ENCODE measurements around the gene CDH24.

The CDH24 gene

DNA sequence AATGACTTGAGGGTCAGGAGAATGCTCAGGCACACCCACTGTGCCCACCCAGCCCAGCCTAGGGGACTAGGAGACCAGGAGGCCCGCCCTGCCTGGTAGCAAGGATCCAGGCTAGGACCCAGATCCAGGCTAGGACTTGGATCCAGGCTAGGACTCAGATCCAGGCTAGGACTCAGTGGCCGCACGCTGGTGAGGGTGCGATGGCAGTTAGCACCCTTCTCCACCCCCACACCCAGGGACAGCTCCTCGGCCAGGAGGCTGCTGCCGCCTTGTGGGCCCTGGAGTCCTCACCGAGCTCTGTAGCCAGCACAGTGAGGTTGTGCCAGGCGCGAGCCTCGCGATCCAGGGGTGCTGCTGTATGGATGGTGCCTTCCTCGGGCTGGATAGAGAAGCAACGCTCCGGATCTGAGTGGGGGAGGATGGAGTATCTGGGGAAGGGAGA lies 5.1 kb downstream of the CDH24 start:
- Histone ChIP-seq H3K9me3 (ENCODE audit: control insufficient read depth in 2 of 2, low read length in 2 of 2) (no peaks in the 10 kb centered on the region), H3K36me3 (ENCODE audit: control insufficient read depth in 2 of 2, insufficient read depth in 2 of 2, low read length in 2 of 2) (no peaks in the 10 kb centered on the region), H3K9ac (ENCODE audit: low read length in 2 of 2) (no peak overlapping the region), H3K27ac (ENCODE audit: low read length) (no peak overlapping the region), H3K4me3 (ENCODE audit: low read length in 2 of 2) (no peak overlapping the region), H3K27me3 (ENCODE audit: control insufficient read depth in 1 of 2, insufficient read depth in 2 of 2, low read length in 2 of 2) (no peaks in the 10 kb centered on the region), H3K4me1 (ENCODE audit: control insufficient read depth, insufficient read depth, low read length) (peaks cover 18% of the 10 kb centered on the region)

DNA sequence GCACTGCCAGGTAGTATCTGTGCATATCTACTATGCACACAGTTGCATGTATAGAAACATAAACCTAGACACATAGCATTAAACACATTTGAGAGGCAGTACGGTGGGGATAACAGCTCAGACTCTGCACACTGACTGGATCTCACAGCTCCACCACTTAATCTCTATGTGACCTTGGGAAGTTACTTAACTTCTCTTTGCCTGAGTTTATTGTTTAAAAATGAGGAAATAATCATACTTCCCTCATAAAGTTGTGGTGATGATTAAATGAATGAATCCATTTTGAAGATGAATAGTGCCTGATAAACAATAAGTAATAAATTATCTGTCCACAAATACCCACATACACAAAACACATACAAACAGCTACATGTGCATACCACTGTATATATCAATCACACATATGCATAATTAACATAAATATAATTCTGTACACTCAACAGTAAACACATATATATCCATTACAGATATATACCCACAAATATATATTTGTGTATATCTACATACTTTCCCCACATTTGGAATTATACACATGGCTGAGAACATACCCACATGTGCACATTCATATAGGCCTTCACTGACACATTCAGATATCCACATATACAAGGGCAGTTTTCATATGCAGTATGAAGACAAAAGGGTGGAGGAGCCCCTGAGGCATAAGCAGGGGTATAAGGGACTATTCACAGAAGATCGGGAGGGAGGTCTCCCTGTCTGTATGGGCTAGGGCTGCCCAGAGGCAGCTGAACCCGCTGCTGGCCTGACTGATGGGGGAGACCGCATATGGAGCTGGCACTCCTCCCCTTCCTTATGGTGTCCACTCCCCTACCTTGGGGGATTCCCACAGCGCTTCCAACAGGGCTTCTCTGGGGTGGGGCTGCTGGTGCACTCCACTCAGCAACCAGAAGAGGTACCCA lies 5.9 kb downstream of the CDH24 start:
- Histone ChIP-seq H3K4me3 (ENCODE audit: low read length in 2 of 2) (no peak overlapping the region), H3K36me3 (ENCODE audit: control insufficient read depth in 2 of 2, insufficient read depth in 2 of 2, low read length in 2 of 2) (no peaks in the 10 kb centered on the region), H3K9ac (ENCODE audit: low read length in 2 of 2) (no peak overlapping the region), H3K9me3 (ENCODE audit: control insufficient read depth in 2 of 2, low read length in 2 of 2) (no peaks in the 10 kb centered on the region), H3K4me1 (ENCODE audit: control insufficient read depth, insufficient read depth, low read length) (peaks cover 10% of the 10 kb centered on the region), H3K27ac (ENCODE audit: low read length) (no peak overlapping the region), H3K27me3 (ENCODE audit: control insufficient read depth in 1 of 2, insufficient read depth in 2 of 2, low read length in 2 of 2) (no peaks in the 10 kb centered on the region)

GRCh38 chr14:23049011-23049410 lies 8.3 kb downstream of the CDH24 start:
- Histone ChIP-seq H3K4me1 (ENCODE audit: control insufficient read depth, insufficient read depth, low read length) (no peaks in the 10 kb centered on the region), H3K27me3 (ENCODE audit: control insufficient read depth in 1 of 2, insufficient read depth in 2 of 2, low read length in 2 of 2) (no peaks in the 10 kb centered on the region), H3K4me3 (ENCODE audit: low read length in 2 of 2) (no peak overlapping the region), H3K9me3 (ENCODE audit: control insufficient read depth in 2 of 2, low read length in 2 of 2) (no peaks in the 10 kb centered on the region), H3K9ac (ENCODE audit: low read length in 2 of 2) (no peak overlapping the region), H3K27ac (ENCODE audit: low read length) (no peak overlapping the region), H3K36me3 (ENCODE audit: control insufficient read depth in 2 of 2, insufficient read depth in 2 of 2, low read length in 2 of 2) (no peaks in the 10 kb centered on the region)

GRCh38 chr14:23047751-23048693 lies 9.3 kb downstream of the CDH24 start:
- no peak overlapping the region for H3K27ac ChIP-seq (ENCODE audit: low read length)
- no peaks in the 10 kb centered on the region for H3K4me1 ChIP-seq (ENCODE audit: control insufficient read depth, insufficient read depth, low read length)
- H3K9ac ChIP-seq (ENCODE audit: low read length in 2 of 2), result no peak overlapping the region
- no peaks in the 10 kb centered on the region for H3K27me3 ChIP-seq (ENCODE audit: control insufficient read depth in 1 of 2, insufficient read depth in 2 of 2, low read length in 2 of 2)
- no peak overlapping the region for H3K4me3 ChIP-seq (ENCODE audit: low read length in 2 of 2)
- H3K36me3 ChIP-seq (ENCODE audit: control insufficient read depth in 2 of 2, insufficient read depth in 2 of 2, low read length in 2 of 2), result no peaks in the 10 kb centered on the region
- no peaks in the 10 kb centered on the region for H3K9me3 ChIP-seq (ENCODE audit: control insufficient read depth in 2 of 2, low read length in 2 of 2)

DNA sequence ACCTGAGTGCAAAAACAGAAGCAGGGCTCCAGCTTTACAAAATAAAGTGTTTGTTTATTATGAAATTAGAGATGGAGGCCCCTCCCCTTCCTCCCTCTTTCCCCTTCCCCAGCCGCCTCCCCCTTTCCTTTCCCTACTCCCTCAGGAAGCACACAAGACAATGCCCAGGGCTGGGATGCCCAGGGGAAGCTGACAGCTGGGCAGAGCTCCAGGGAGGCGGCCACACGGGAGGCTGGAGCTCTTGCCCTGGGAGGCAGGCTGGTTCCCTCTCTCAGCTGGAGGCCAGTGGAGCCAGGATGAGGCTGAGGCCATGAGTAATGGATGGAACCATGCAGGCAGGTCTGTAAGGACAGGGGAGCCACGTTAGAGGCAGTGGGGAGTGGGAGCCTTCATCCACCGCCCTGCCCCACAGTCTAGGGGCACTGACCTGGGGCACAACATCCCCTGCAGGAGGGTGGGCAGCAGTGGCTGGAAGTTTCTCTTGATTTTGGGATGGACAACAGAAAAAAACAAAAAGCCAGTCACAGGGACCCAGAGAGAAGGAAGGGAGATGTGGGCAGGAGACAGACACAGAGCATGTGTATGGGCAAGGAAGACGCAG lies 10.2 kb downstream of the CDH24 start:
- Histone ChIP-seq H3K27me3 (ENCODE audit: control insufficient read depth in 1 of 2, insufficient read depth in 2 of 2, low read length in 2 of 2) (no peaks in the 10 kb centered on the region), H3K27ac (ENCODE audit: low read length) (no peak overlapping the region), H3K4me1 (ENCODE audit: control insufficient read depth, insufficient read depth, low read length) (no peaks in the 10 kb centered on the region), H3K36me3 (ENCODE audit: control insufficient read depth in 2 of 2, insufficient read depth in 2 of 2, low read length in 2 of 2) (no peaks in the 10 kb centered on the region), H3K9me3 (ENCODE audit: control insufficient read depth in 2 of 2, low read length in 2 of 2) (no peaks in the 10 kb centered on the region), H3K9ac (ENCODE audit: low read length in 2 of 2) (no peak overlapping the region), H3K4me3 (ENCODE audit: low read length in 2 of 2) (no peak overlapping the region)

GRCh38 chr14:23045419-23046357 lies 11.6 kb downstream of the CDH24 start:
- Histone ChIP-seq H3K4me1 (ENCODE audit: control insufficient read depth, insufficient read depth, low read length) (no peaks in the 10 kb centered on the region), H3K4me3 (ENCODE audit: low read length in 2 of 2) (no peak overlapping the region), H3K27me3 (ENCODE audit: control insufficient read depth in 1 of 2, insufficient read depth in 2 of 2, low read length in 2 of 2) (no peaks in the 10 kb centered on the region), H3K9me3 (ENCODE audit: control insufficient read depth in 2 of 2, low read length in 2 of 2) (no peaks in the 10 kb centered on the region), H3K27ac (ENCODE audit: low read length) (no peak overlapping the region), H3K9ac (ENCODE audit: low read length in 2 of 2) (no peak overlapping the region), H3K36me3 (ENCODE audit: control insufficient read depth in 2 of 2, insufficient read depth in 2 of 2, low read length in 2 of 2) (no peaks in the 10 kb centered on the region)

GRCh38 chr14:23044840-23045239 lies 12.5 kb downstream of the CDH24 start:
- Histone ChIP-seq H3K27ac (ENCODE audit: low read length) (no peak overlapping the region), H3K36me3 (ENCODE audit: control insufficient read depth in 2 of 2, insufficient read depth in 2 of 2, low read length in 2 of 2) (no peaks in the 10 kb centered on the region), H3K9me3 (ENCODE audit: control insufficient read depth in 2 of 2, low read length in 2 of 2) (no peaks in the 10 kb centered on the region), H3K4me1 (ENCODE audit: control insufficient read depth, insufficient read depth, low read length) (no peaks in the 10 kb centered on the region), H3K27me3 (ENCODE audit: control insufficient read depth in 1 of 2, insufficient read depth in 2 of 2, low read length in 2 of 2) (no peaks in the 10 kb centered on the region), H3K4me3 (ENCODE audit: low read length in 2 of 2) (no peak overlapping the region), H3K9ac (ENCODE audit: low read length in 2 of 2) (no peak overlapping the region)

- no peaks in the 10 kb centered on the region for H3K27me3 ChIP-seq (ENCODE audit: control insufficient read depth in 1 of 2, insufficient read depth in 2 of 2, low read length in 2 of 2)
- no peaks in the 10 kb centered on the region for H3K9me3 ChIP-seq (ENCODE audit: control insufficient read depth in 2 of 2, low read length in 2 of 2)
- no peaks in the 10 kb centered on the region for H3K36me3 ChIP-seq (ENCODE audit: control insufficient read depth in 2 of 2, insufficient read depth in 2 of 2, low read length in 2 of 2)
- no peak overlapping the region for H3K9ac ChIP-seq (ENCODE audit: low read length in 2 of 2)
- no peaks in the 10 kb centered on the region for H3K4me1 ChIP-seq (ENCODE audit: control insufficient read depth, insufficient read depth, low read length)
- H3K27ac ChIP-seq (ENCODE audit: low read length), result no peak overlapping the region
- no peak overlapping the region for H3K4me3 ChIP-seq (ENCODE audit: low read length in 2 of 2)
These were observed 13.6 kb downstream of the CDH24 start for GRCh38 chr14:23043754-23044153.

DNA sequence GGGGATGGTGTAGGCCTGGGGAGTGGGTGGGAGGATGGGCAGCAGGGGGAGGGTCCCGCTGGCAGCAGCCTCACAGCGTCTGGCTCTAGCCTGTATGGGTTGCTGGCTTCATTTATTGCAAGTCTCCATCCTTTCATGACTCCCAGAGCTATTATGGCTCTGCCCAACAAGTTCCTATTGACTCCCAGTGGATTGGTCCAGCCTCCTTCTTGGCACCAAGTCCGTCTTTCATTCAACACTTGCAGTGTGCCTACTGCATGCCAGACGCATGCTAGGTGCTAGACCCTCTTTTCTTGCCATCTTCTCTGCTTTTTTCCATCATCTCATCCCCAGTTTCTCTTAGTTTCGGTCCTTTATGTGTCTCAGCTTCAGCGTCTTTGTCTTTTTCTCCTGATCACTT lies 14.2 kb downstream of the CDH24 start:
- no peak overlapping the region for H3K4me3 ChIP-seq (ENCODE audit: low read length in 2 of 2)
- no peaks in the 10 kb centered on the region for H3K9me3 ChIP-seq (ENCODE audit: control insufficient read depth in 2 of 2, low read length in 2 of 2)
- H3K36me3 ChIP-seq (ENCODE audit: control insufficient read depth in 2 of 2, insufficient read depth in 2 of 2, low read length in 2 of 2), result no peaks in the 10 kb centered on the region
- H3K4me1 ChIP-seq (ENCODE audit: control insufficient read depth, insufficient read depth, low read length), result no peaks in the 10 kb centered on the region
- H3K27ac ChIP-seq (ENCODE audit: low read length), result no peak overlapping the region
- H3K27me3 ChIP-seq (ENCODE audit: control insufficient read depth in 1 of 2, insufficient read depth in 2 of 2, low read length in 2 of 2), result no peaks in the 10 kb centered on the region
- H3K9ac ChIP-seq (ENCODE audit: low read length in 2 of 2), result no peak overlapping the region

Data from stomach smooth muscle (tissue), 2 donors.